Breast epithelium (tissue), 3 donors: ENCODE data around the gene C19orf12.

Experiments used
- POLR2A ChIP-seq: fragments of 450-650 bp; IDR thresholded peaks from one replicate; pipeline ENCODE4 v1.6.1; 2016; ENCODE audit warnings: antibody characterized with exemption, mild to moderate bottlenecking, moderate library complexity
- POLR2AphosphoS5 ChIP-seq, 3 donors: sonication (generic); formaldehyde crosslinking; IDR thresholded peaks; one replicate each; pipeline ENCODE4 v1.6.1; 2017; ENCODE audit warnings: antibody characterized with exemption in 3 of 3
- TF ChIP-seq, protein P1 (sequence below), 3 donors: fragments of 450-650 bp; IDR thresholded peaks; one replicate each; pipeline ENCODE4 v1.5.1; 2016 to 2017; ENCODE audit warnings: antibody characterized with exemption in 3 of 3, mild to moderate bottlenecking in 3 of 3, moderate library complexity in 3 of 3

DNA sequence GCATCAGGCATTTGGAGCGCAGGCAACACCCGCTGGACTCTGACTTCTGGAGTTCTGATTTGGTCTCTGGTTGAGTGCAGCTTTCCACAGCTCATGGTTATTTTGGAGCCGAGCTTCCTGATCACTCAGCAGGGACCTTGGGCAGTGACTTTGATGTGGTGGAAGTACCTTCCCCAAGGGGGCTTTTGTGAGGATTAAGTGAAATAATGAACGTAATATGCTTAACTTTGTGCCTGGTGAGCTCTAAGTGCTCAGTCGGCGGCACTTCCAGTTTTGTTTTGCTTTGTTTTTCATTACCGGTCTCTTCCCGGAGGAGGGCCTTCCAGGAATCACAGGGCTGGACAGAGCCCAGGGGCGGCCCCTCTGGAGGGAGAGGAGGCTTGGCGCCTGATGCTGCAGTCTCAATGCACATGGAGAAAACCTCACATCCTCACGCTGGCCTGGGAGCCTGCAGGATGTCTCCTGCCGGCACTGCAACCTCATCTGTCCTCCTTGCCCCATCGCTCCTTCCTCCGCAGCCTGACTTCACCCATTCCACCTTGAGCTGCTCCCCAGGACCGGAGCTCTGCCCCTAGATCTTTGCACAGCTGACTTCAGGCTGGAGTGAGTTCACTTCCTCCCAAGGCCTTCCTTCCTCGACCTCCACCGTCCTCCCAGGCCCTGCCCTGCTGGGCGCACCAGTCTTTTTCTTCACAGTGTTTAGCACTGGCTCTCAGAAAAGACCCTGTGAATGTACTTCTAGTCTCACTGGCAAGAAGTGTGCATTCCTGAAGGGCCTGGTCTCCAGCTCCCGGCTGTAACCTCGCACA is 48.3 kb downstream of the C19orf12 start:
- TF ChIP-seq, protein P1, sequence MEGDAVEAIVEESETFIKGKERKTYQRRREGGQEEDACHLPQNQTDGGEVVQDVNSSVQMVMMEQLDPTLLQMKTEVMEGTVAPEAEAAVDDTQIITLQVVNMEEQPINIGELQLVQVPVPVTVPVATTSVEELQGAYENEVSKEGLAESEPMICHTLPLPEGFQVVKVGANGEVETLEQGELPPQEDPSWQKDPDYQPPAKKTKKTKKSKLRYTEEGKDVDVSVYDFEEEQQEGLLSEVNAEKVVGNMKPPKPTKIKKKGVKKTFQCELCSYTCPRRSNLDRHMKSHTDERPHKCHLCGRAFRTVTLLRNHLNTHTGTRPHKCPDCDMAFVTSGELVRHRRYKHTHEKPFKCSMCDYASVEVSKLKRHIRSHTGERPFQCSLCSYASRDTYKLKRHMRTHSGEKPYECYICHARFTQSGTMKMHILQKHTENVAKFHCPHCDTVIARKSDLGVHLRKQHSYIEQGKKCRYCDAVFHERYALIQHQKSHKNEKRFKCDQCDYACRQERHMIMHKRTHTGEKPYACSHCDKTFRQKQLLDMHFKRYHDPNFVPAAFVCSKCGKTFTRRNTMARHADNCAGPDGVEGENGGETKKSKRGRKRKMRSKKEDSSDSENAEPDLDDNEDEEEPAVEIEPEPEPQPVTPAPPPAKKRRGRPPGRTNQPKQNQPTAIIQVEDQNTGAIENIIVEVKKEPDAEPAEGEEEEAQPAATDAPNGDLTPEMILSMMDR (IDR thresholded peaks at IDR 0.05), result no peak
- TF ChIP-seq POLR2A, result no peak
- TF ChIP-seq POLR2AphosphoS5 (IDR thresholded peaks at IDR 0.05), result peak in 2 of 3 donors; percentile 12 to 46
